GM12878 (cell line): ENCODE results near the gene PRDM15. TPM values are rescaled to one million over a fixed set of nuclear protein-coding genes. Genes with fewer than 3 reads are reported as not detected.

ENCODE experiments used
- ATAC-seq: fragments of 200-7000 bp; cut with Tn5 transposase; 3 replicates; pipeline ENCODE4 v1.9.1; 2020; ENCODE audit warnings: mild to moderate bottlenecking, moderate library complexity
- BruUV-seq: library from RNA; stranded (reverse); fragments of 400-500 nt; replicated peaks from 2 replicates; lab custom pipeline; 2021; lab: Mats Ljungman, UMichigan
- CTCF ChIA-PET: fragments of 300-600 bp; sonication (Branson Sonifier 250); formaldehyde crosslinking; extraction: SDS; loops from one replicate; lab custom pipeline; 2021; ENCODE audit warnings: inconsistent platforms; lab: Yijun Ruan, JAX
- POLR2A ChIA-PET: fragments of 350-600 bp; formaldehyde crosslinking; extraction: SDS; loops from one replicate; lab custom pipeline; 2021; ENCODE audit warnings: inconsistent platforms; lab: Charles Lee
- RAD21 ChIA-PET: fragments of 300-600 bp; sonication (Branson Sonifier 250); formaldehyde crosslinking; loops from one replicate; lab custom pipeline; 2023; ENCODE audit warnings: antibody characterized with exemption; ENCODE audit not compliant: unreplicated experiment; lab: Charles Lee
- SMC1A ChIA-PET: fragments of 300-600 bp; sonication (Branson Sonifier 250); formaldehyde crosslinking; loops from one replicate; lab custom pipeline; 2023; ENCODE audit not compliant: unreplicated experiment, uncharacterized antibody; lab: Charles Lee
- DNase-seq: peaks from one replicate; pipeline ENCODE4 v3.0.0-alpha.2; 2011; ENCODE audit warnings: low read depth, low spot score
- FAIRE-seq: peaks from 3 replicates; lab custom pipeline; 2011; peaks lifted over from hg19 to GRCh38; lab: Jason Lieb, UNC
- H2AFZ ChIP-seq: 2 replicates; pipeline ENCODE4 v1.6.0; 2011; ENCODE audit warnings: low read depth, low read length, control low read depth; ENCODE audit not compliant: control insufficient read depth
- H3K27ac ChIP-seq: 2 replicates; pipeline ENCODE4 v1.5.1; 2011; ENCODE audit warnings: control low read depth; ENCODE audit not compliant: control insufficient read depth, insufficient read depth
- H3K27me3 ChIP-seq, 2 experiments: replicated peaks in 1 of 2; 2 replicates each; pipeline versions ENCODE4 v1.6.0 to v1.6.1; 2011; ENCODE audit warnings: low read length in 1 of 2; ENCODE audit not compliant: control insufficient read depth in 2 of 2, insufficient read depth in 2 of 2
- H3K36me3 ChIP-seq, 2 experiments: 2 replicates each; pipeline ENCODE4 v1.5.1; 2011; ENCODE audit warnings: low read length in 1 of 2; ENCODE audit not compliant: control insufficient read depth in 2 of 2, insufficient read depth in 2 of 2
- H3K4me1 ChIP-seq: 2 replicates; pipeline ENCODE4 v1.6.1; 2011; ENCODE audit warnings: mild to moderate bottlenecking, low read length, moderate library complexity, mixed read lengths; ENCODE audit not compliant: control insufficient read depth, insufficient read depth
- H3K4me2 ChIP-seq: 2 replicates; pipeline ENCODE4 v1.6.0; 2011; ENCODE audit warnings: control low read depth; ENCODE audit not compliant: control insufficient read depth, insufficient read depth
- H3K4me3 ChIP-seq: fragments of 200-600 bp; sonication (generic); 2 replicates; pipeline ENCODE4 v1.5.1; 2016
- H3K79me2 ChIP-seq: 2 replicates; pipeline ENCODE4 v1.6.0; 2011; ENCODE audit warnings: low read length; ENCODE audit not compliant: control insufficient read depth, insufficient read depth
- H3K9ac ChIP-seq: 2 replicates; pipeline ENCODE4 v1.8.0; 2011; ENCODE audit warnings: low read length, control low read depth, mixed read lengths; ENCODE audit not compliant: control insufficient read depth, insufficient read depth
- H3K9me3 ChIP-seq: replicated peaks from 3 replicates; pipeline ENCODE4 v1.5.1; 2011; ENCODE audit warnings: mild to moderate bottlenecking, low read length; ENCODE audit not compliant: control insufficient read depth, insufficient read depth
- H4K20me1 ChIP-seq: 2 replicates; pipeline ENCODE4 v1.6.0; 2011; ENCODE audit not compliant: control insufficient read depth, insufficient read depth
- BMI1 ChIP-seq: fragments of 450-650 bp; IDR thresholded peaks from 2 replicates; pipeline ENCODE4 v1.6.1; 2016; ENCODE audit warnings: mild to moderate bottlenecking, moderate library complexity, borderline replicate concordance
- CBX5 ChIP-seq: sonication (generic); IDR thresholded peaks from 2 replicates; pipeline ENCODE4 v1.6.1; 2016; ENCODE audit warnings: low read depth, moderate library complexity, mild to moderate bottlenecking, inconsistent platforms
- CTCF ChIP-seq, 3 experiments: IDR thresholded peaks in 2 of 3; conservative IDR thresholded peaks in 1 of 3; 2 replicates each; pipeline ENCODE4 v1.5.1; 2011; ENCODE audit warnings: low read depth in 3 of 3, low read length in 3 of 3, mild to moderate bottlenecking in 3 of 3, control low read depth in 2 of 3, moderate library complexity in 2 of 3, inconsistent platforms in 1 of 3, mixed read lengths in 1 of 3; ENCODE audit not compliant: control insufficient read depth in 2 of 3, insufficient read depth in 1 of 3; ENCODE audit errors: extremely low read depth in 1 of 3
- E2F8 ChIP-seq: fragments of 450-650 bp; IDR thresholded peaks from 2 replicates; pipeline ENCODE4 v1.6.1; 2018; ENCODE audit warnings: mild to moderate bottlenecking, low read depth, moderate library complexity; ENCODE audit not compliant: partially characterized antibody
- FOS ChIP-seq: IDR thresholded peaks from 3 replicates; pipeline ENCODE4 v1.6.1; 2011; ENCODE audit warnings: borderline replicate concordance; ENCODE audit not compliant: insufficient read length; ENCODE audit errors: extremely low read depth
- MAX ChIP-seq: IDR thresholded peaks from 2 replicates; pipeline ENCODE4 v1.6.1; 2012; ENCODE audit warnings: low read depth, low read length, improper control_type of control experiment
- PAX5 ChIP-seq: IDR thresholded peaks from 2 replicates; pipeline ENCODE4 v1.6.1; 2011; ENCODE audit warnings: low read depth, low read length, borderline replicate concordance
- RELA ChIP-seq: fragments of 450-650 bp; IDR thresholded peaks from 2 replicates; pipeline ENCODE4 v1.8.0; 2014; ENCODE audit warnings: borderline replicate concordance; ENCODE audit not compliant: partially characterized antibody
- SIX5 ChIP-seq: IDR thresholded peaks from 2 replicates; pipeline ENCODE4 v1.6.1; 2011; ENCODE audit warnings: mild to moderate bottlenecking, low read depth, low read length, moderate library complexity; ENCODE audit not compliant: severe bottlenecking
- SUZ12 ChIP-seq: fragments of 200-600 bp; sonication (generic); IDR thresholded peaks from one replicate; pipeline ENCODE4 v1.6.1; 2018; ENCODE audit warnings: antibody characterized with exemption, mild to moderate bottlenecking; ENCODE audit not compliant: unreplicated experiment
- USF2 ChIP-seq: IDR thresholded peaks from 2 replicates; pipeline ENCODE4 v1.6.1; 2011; ENCODE audit warnings: low read depth, low read length, improper control_type of control experiment, borderline replicate concordance
- WGBS: methylation state at CpG from one replicate; pipeline ENCODE4 v1.1.6; 2016; ENCODE audit warnings: low lambda C conversion rate; ENCODE audit not compliant: insufficient replicate concordance, insufficient coverage; ENCODE audit errors: missing lambda C conversion rate; 5-methylcytosine and 5-hydroxymethylcytosine counted together
- in situ Hi-C: fragments of 300-500 bp; cut with MboI; formaldehyde crosslinking; loops from 9 replicates; pipeline ENCODE4 v1.14.3; 2018; ENCODE audit warnings: mixed read lengths
- intact Hi-C: fragments of 100-400 bp; cut with micrococcal nuclease; formaldehyde crosslinking; loops from one replicate; pipeline ENCODE4 v1.14.2; 2022; ENCODE audit not compliant: unreplicated experiment
- polyA plus RNA-seq, 11 experiments: library from polyadenylated mRNA; depleted of rRNA in 4 of 11; unstranded in 6 of 11; stranded (reverse) in 5 of 11; fragments of >200 nt; fragmentation: Nextera tagmentation in 4 of 11; fragmentation: Illumina TruSeq in 1 of 11; extraction: Ambion mirVana in 4 of 11; extraction: Trizol in 1 of 11; gene quantifications; 1 replicate in 1 of 11; 2 replicates in 10 of 11; pipeline versions ENCODE4 v1.2.1 to v1.2.3, GENCODE V29; 2011 to 2016; ENCODE audit warnings: inconsistent platforms in 2 of 11, missing spikeins in 2 of 11, low read depth in 1 of 11
- total RNA-seq, 4 experiments: library from RNA; depleted of rRNA in 3 of 4; stranded (reverse); fragments of >200 nt in 3 of 4; fragmentation: Illumina TruSeq in 1 of 4; extraction: Trizol in 1 of 4; gene quantifications; 2 replicates each; pipeline versions ENCODE4 v1.2.1 to v1.2.3, GENCODE V29; 2013 to 2021

Gene PRDM15
- total and polyA plus RNA-seq, 10 of the 15 experiments (the other 5 are each of a cell fraction or from before 2014, with no cell fraction given): 2.2 to 16.0 (median 8.6) TPM

- no peak for TF ChIP-seq USF2
These were observed 9.7 kb upstream of the PRDM15 start (continued) for GRCh38 chr21:41888749-41889376.

- WGBS: 80% methylated on average over 5 of the region's 5 CpGs
- DNase-seq: no peak
- peaks cover 1 to 8% of the 10 kb centered on the region in 2 experiments; a peak in 2 of 4 replicates for H3K36me3 ChIP-seq
- peaks cover 7% of the 10 kb centered on the region; the same call in 1 of the 2 replicates for H3K4me1 ChIP-seq
- BruUV-seq: no TSS peak
- SMC1A ChIA-PET: interaction anchor here (0.9 kb wide), 1 partner anchor 10 kb away, joined by 3 read pairs; no protein-coding TSS in a partner anchor
- H4K20me1 ChIP-seq: no peaks in the 10 kb centered on the region
- H3K4me2 ChIP-seq: no peak overlapping the region
- POLR2A ChIA-PET: no interaction called here
- in situ Hi-C loops (no loop called here), intact Hi-C loops (loop anchor here (5.0 kb wide), 1 partner anchor 35 kb away; no protein-coding TSS in a partner anchor)
- H3K4me3 ChIP-seq: no peak overlapping the region
- CTCF ChIA-PET: no interaction called here
- H2AFZ ChIP-seq: no peak overlapping the region
- FAIRE-seq: no peak
- H3K27ac ChIP-seq: no peak overlapping the region
- no peak overlapping the region for H3K9ac ChIP-seq
- RAD21 ChIA-PET: no interaction called here
- H3K27me3 ChIP-seq: no peaks in the 10 kb centered on the region
- no peak for ATAC-seq
- no peaks in the 10 kb centered on the region for H3K9me3 ChIP-seq
- H3K79me2 ChIP-seq: no peaks in the 10 kb centered on the region
- no peak for TF ChIP-seq SUZ12
- TF ChIP-seq PAX5: no peak
- no peak for TF ChIP-seq MAX
- TF ChIP-seq CTCF (IDR thresholded peaks at IDR 0.05 in 2 of 3, conservative IDR thresholded peaks at IDR 0.05 in 1 of 3; ENCODE audit: control insufficient read depth in 2 of 3, extremely low read depth in 1 of 3, insufficient read depth in 1 of 3, low read depth in 3 of 3, low read length in 3 of 3): no peak
- no peak for TF ChIP-seq BMI1
- TF ChIP-seq SIX5: no peak
- no peak for TF ChIP-seq CBX5
- no peak for TF ChIP-seq RELA
- TF ChIP-seq E2F8: no peak
- no peak for TF ChIP-seq FOS
These were observed 8.5 kb upstream of the PRDM15 start for GRCh38 chr21:41887667-41888066.
